22Rv1 (cell line): ENCODE data around the gene PCED1B.

ENCODE experiments used
- H3K27ac ChIP-seq: fragments of 450-650 bp; 2 replicates; pipeline ENCODE4 v1.5.1; 2017
- CTCF ChIP-seq: fragments of 450-650 bp; IDR thresholded peaks from 2 replicates; pipeline ENCODE4 v1.5.1; 2017; ENCODE audit warnings: mild to moderate bottlenecking
- ZFX ChIP-seq: fragments of 450-650 bp; IDR thresholded peaks from 2 replicates; pipeline ENCODE4 v1.6.1; 2017; ENCODE audit warnings: antibody characterized with exemption, borderline replicate concordance

PCED1B gene

GRCh38 chr12:47242426-47242825, 163.0 kb downstream of the PCED1B start:
- TF ChIP-seq ZFX (no peak), CTCF (no peak)
- no peak overlapping the region for H3K27ac ChIP-seq

GRCh38 chr12:47244835-47245234, 165.4 kb downstream of the PCED1B start:
- H3K27ac ChIP-seq, result peak overlapping the region; percentile 92

GRCh38 chr12:47245623-47246022, 166.2 kb downstream of the PCED1B start:
- H3K27ac ChIP-seq, result peak overlapping the region; percentile 92
- TF ChIP-seq CTCF (no peak), ZFX (no peak)

More at GRCh38 chr12:47244835-47245234, 165.4 kb downstream of the PCED1B start:
- TF ChIP-seq ZFX (no peak), CTCF (no peak)

GRCh38 chr12:47247418-47247817, 168.0 kb downstream of the PCED1B start:
- H3K27ac ChIP-seq, result peak overlapping the region; percentile 92
- no peak for TF ChIP-seq ZFX
- TF ChIP-seq CTCF, result no peak

GRCh38 chr12:47249082-47249481, 169.7 kb downstream of the PCED1B start:
- no peak for TF ChIP-seq ZFX
- TF ChIP-seq CTCF, result no peak

GRCh38 chr12:47249719-47250357, 170.4 kb downstream of the PCED1B start:
- H3K27ac ChIP-seq, result no peak overlapping the region; the same call in 1 of the 2 replicates

More at GRCh38 chr12:47249082-47249481, 169.7 kb downstream of the PCED1B start:
- H3K27ac ChIP-seq, result no peak overlapping the region

GRCh38 chr12:47251919-47252318, 172.5 kb downstream of the PCED1B start:
- no peak overlapping the region for H3K27ac ChIP-seq
- TF ChIP-seq CTCF (no peak), ZFX (no peak)

More at GRCh38 chr12:47249719-47250357, 170.4 kb downstream of the PCED1B start:
- TF ChIP-seq CTCF (no peak), ZFX (no peak)
